GM19023 (cell line): ENCODE measurements around the gene KRT26.

Experiments used
- ATAC-seq: cut with Tn5 transposase; IDR thresholded peaks from one replicate; pipeline ENCODE4 v1.9.1; 2021; ENCODE audit warnings: mild to moderate bottlenecking, moderate library complexity; ENCODE audit not compliant: unreplicated experiment

The KRT26 gene

GRCh38 chr17:40734018-40734417, 38.0 kb downstream of the KRT26 start:
- ATAC-seq, result no peak

- no peak for ATAC-seq
Observed at GRCh38 chr17:40730970-40731369, 41.0 kb downstream of the KRT26 start.

GRCh38 chr17:40727447-40728231, 44.4 kb downstream of the KRT26 start:
- ATAC-seq, result no peak

GRCh38 chr17:40726919-40727318, 45.1 kb downstream of the KRT26 start:
- ATAC-seq, result no peak

- no peak for ATAC-seq
Observed at GRCh38 chr17:40724656-40725055, 47.3 kb downstream of the KRT26 start.

GRCh38 chr17:40722241-40722640, 49.8 kb downstream of the KRT26 start:
- no peak for ATAC-seq

GRCh38 chr17:40720899-40721298, 51.1 kb downstream of the KRT26 start:
- ATAC-seq, result no peak

- no peak for ATAC-seq
Observed at GRCh38 chr17:40718930-40719329, 53.1 kb downstream of the KRT26 start.

GRCh38 chr17:40717776-40718175, 54.2 kb downstream of the KRT26 start:
- no peak for ATAC-seq
